ENCODE results near the gene CACNG3.
A peak's percentile ranks its signal among the peaks of the same experiment; 100 is the strongest.
"Not testable (repeated sequence)": the region's sequence is repeated elsewhere in the genome, so short reads cannot be mapped to it uniquely, and the experiment has no call there.

Gene CACNG3

DNA sequence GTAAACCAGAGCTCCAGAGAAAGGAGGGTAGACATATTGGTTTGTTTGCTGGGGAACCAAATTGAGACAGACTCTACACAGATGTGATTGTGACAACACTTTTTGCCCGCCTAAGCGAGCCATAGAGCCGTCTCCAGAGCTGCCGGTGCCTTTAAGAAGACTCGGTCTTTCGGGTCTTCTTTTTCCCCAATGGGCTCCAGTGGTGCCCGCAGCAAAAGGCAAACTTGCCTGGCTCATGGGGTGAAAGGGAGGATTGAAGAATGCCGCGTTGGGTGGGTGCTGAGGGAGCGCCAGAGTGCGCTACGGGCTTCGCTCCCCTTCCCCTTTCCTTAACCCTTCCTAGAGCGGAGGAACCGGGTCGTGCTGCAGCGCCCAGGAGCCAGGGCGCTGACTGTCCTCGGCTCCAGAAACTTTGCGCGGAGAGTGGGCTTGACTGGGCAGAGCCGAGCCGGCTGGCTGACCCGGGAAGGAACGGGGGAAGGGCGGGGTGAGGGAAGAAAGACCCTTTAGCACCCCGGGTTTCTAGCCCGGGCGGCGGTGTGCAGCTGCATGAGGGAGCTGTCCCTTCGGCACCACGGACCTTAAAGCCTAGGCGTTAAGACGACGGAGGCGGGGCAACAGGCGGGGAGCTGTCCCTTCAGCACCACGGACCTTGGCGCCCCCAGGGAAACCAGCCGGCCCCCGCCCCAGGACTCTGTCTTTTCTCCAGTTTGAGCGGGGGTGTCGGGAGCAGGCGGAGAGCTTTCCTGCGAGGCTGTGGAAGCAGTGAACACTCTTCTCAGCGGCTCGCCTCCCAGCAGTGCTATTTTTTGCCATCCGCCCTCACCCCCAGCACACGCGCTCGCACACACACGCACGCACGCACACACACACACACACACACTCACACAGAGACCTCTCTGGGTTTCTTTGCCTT lies at the start of gene CACNG3:
CACNG3 (plus strand) TSS at position 880 of the 916 bp plus-strand sequence. CDS start 420 bp downstream, outside the sequence.
- peak; percentile 93 for DNase-seq

DNA sequence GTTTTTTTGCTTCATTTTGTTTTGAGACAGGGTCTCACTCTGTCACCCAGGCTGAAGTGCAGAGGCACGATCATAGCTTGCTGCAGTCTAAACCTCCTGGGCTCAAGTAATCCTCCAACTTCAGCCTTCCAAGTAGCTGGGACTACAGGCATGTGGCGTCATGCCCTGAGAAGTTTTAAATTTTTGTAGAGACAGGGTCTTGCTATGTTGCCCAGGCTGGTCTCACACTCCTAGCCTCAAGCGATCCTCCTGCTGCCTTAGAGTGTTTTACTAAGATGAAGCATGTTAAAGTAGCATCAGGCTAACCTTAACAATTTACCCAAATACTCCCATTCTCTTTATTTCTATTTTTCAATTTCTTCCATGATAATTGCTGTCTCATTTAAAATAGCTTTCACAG lies 49.2 kb upstream of the CACNG3 start:
- DNase-seq = no peak

DNA sequence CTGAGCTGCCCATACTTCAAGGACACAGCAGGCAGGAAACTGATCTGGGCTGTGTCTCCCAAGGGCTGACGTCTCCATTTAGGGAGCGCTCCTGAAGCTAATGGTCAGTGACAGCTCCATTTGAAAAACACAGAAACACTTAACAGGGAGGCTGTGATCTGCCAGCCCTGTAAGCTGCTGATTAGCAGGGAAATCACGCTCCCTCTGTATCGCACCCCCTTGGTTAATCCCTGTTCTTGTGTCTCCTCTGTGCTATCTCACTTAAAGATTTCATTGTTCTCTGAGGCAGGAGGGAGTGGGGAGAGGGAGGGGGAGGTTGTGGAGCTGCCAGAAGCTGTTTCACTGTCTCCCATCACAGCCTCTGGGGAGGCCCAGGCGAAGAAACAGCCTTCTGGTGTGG lies 47.4 kb upstream of the CACNG3 start:
- no peak for DNase-seq

- no peak for DNase-seq
Measured at GRCh38 chr16:24214992-24215391, 41.1 kb upstream of the CACNG3 start.

DNA sequence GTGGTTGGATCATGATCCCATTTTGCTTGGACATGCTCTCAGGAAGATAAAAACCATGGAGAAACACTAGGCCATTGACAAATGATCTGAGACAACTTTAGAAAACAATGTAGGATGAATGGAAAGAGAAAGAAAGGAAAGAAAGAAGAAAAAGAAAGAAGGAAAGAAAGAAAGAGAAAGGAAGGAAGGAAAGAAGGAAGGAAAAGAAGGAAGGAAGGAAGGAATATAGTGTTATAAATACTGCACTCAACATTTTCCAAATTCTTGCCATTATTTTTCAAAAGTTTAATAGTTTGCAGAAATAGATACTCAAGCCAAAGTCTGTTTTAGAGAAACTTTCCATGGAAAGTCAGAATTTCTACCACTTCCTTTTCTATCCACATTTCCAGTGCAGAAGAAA lies 39.2 kb upstream of the CACNG3 start:
- no peak for DNase-seq

DNA sequence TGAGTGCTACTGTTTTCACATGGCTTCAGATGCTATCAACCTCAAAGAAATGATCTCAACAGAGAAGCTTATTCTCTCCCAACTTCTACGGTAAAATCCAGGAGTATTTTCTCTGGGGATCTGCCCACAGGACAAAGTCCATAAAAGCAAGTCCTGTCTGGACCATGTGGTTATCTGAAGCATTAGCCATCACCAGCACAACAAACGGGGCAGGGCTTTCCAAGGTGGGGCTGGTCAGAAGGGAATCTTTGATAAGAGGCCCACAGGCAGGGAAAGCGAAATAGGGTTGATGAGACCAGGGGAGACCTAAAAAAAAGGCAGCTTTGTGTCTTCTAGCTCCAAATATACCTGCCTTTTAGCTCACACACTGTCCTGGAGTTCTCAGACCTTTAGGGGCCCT lies 38.7 kb upstream of the CACNG3 start:
- peak; percentile 78 for DNase-seq

- no peak for DNase-seq
Measured at GRCh38 chr16:24218299-24218698, 37.8 kb upstream of the CACNG3 start.

DNA sequence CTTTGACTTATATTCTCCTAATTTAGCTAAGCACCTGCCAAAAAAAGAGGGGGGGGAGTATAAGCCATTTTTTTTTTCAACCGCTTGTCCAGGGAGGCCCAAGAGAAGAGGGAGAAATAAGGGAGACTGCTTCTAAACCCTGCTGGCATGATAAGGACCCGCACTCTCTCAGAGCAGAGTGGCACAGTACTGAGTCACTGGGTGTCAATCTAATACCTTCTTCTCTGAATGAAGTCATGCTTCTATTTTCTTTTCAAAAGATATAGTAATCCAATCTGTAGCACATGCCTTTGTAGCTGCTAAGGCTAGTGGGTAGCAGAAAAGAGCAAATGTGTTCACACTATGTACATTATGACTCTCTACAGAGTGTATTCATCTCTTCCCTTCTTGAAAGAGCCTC lies 34.9 kb upstream of the CACNG3 start:
- DNase-seq = no peak

DNA sequence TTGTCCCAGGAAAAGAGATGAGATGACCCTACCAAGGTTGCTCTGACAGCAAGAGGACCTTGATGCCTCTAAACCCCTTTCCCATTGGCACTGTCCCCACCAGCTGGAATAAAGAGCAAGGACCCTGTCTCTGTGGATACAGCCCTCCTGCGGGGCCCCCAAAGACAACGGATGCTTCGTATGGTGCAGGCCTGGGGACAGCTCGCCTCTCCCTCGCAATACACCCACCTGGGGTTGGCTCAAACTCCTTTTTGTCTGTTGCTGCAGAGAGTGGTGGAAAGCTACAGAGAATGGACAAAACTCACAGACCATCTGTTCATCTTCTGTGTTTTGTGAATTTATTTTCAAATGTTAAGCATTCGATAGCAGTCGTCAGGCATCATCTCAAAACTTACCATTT lies 27.6 kb upstream of the CACNG3 start:
- no peak for DNase-seq

GRCh38 chr16:24232936-24233335 lies 23.2 kb upstream of the CACNG3 start:
- DNase-seq = no peak

- no peak for DNase-seq
Measured at GRCh38 chr16:24234737-24235136, 21.4 kb upstream of the CACNG3 start.

DNA sequence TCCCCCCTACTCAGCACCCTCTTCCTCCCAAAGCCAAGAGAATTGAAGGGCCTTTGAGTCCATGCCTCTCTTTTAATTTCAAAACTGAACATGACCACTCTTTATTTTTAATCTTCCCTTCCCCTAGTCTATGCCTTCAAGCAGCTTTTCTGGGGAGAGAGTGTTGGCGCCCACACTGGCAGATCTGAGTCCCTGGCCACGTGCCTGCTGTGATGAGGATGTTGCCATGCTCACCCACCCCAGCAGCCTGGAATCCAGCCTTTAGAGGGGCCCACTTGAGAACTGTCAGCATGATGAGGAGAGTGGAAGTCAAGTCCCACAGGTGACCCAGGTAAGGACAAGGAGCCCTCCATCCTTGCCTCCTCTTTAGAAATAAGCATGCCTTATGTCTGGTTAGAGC lies 20.3 kb upstream of the CACNG3 start:
- no peak for DNase-seq

DNA sequence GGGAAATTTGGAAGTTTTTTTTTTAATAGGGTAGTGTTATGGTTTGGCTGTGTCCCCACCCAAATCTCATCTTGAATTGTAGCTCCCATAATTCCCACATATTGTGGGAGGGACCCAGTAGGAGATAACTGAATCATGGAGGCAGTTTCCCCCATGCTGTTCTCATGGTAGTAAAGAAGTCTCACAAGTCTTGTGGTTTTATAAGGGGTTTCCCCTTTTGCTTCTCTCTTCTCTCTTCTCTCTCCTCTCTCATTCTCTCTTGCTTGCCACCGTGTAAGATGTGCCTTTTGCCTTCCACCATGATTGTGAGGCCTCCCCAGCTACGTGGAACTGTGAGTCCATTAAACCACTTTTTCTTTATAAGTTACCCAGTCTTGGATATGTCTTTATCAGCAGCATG lies 17.3 kb upstream of the CACNG3 start:
- DNase-seq = not testable (repeated sequence)

- DNase-seq = no peak
Measured at GRCh38 chr16:24246911-24247607, 9.1 kb upstream of the CACNG3 start.

DNA sequence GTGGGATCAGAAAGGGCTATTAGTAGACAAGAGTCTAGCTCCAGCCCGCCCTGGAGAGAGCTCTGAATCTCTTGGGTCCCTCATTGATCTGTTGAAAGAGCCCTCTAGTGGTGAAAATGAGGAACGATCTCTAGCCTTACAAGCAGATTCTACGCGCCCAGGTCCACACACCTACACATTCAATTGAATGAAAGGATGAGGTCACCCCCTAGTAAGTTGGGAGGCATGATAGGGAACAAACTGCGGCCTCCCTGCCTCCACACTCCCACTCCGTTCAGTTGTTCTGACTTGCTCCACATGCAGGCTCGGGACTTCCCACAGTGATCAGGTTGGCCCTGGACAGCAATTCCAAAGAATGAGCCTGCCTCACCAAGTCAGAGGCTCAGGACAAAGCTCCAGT lies 2.9 kb upstream of the CACNG3 start:
- peak; percentile 84 for DNase-seq

DNA sequence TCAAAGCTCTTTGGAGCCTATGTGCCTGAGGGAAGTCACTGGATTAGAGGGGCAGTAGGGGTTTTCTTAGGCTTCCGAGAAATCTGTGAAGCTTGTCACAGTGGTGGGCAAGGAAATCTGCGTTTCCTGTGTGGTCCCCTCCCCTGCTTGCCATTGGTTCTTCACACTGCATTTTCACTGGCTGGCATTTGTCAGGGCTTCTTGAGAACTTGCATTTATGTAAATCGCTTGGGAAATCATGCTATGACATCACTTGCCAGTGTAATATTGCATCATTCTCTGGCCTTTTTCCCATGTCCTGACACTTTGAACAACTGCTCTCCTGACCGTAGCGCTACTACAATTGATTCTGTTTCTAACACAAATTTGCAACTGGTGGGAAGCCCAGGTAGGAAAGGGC lies 1.8 kb downstream of the CACNG3 start:
- no peak for DNase-seq

DNA sequence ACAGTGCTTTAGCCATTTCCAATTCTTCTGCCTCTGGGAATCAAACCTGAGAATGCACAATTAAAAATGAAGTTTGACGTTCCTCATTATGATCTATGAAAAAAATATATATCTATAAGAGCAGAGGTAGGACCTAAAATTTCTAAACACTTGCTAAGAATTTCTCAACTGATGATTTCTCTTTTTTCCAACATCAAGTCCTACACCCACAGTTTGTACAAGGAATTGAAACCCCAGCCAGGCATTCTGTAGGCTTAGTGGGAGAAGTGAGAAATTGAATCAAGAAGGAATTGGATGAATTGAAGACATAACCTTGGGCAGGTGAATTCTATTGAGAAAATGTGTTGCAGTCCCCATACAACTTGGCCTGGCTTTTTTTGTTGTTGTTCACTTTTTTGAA lies 2.7 kb downstream of the CACNG3 start:
- DNase-seq = no peak

DNA sequence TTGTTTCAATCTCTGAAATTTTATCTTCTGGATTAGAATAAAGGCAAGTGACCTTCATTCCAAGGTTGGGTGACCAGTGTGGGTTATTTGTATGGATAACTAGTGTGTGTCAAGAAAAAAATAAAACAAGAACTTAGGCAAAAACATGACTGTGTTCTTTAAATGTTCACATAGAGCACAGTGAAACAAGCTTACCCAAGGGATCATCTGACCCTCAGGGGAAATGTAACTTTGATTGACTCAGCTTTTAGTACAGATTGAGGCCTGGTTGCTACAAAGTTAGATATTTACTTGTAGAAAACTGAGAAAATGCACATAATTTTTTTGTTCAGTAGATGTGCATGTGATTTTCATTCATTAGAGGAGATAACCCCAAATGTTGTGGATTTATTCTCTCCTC lies 6.7 kb downstream of the CACNG3 start:
- no peak for DNase-seq

DNA sequence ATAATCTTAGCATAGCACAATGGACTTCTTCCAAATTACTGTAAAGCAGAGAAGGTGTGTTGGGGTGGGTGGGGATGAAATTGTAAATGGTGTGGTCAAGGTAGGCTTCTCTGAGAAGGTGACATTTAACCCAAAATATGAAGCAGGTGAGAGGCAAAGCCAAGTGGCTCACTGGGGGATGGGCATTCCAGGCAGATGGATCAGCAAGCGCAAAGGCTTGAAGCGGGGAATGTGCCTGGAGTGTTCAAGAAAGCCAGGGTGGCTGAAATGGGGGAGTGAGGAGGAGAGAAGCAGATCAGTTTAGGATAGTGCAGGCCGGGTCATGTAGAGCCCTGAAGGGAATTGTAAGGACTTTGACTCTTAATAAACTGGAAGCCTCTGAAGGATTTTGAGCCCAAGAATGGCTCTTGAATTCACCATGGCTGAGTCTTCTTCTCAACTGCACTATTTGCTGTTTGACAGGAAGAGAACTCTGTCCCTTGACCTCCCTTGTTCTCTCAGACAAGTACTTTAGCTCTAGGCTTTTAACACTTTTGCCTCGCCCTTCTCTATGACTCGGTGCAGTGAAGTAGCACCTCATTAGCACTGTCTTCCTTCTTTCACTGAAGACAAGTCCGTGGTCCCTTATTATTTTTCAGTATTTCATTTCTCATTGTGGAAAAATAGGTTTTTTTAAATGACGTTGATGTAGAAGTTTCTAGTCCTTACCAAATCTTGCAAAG lies 14.7 kb downstream of the CACNG3 start:
- no peak for DNase-seq

- DNase-seq = no peak
Measured at GRCh38 chr16:24272379-24272778, 16.2 kb downstream of the CACNG3 start.

DNA sequence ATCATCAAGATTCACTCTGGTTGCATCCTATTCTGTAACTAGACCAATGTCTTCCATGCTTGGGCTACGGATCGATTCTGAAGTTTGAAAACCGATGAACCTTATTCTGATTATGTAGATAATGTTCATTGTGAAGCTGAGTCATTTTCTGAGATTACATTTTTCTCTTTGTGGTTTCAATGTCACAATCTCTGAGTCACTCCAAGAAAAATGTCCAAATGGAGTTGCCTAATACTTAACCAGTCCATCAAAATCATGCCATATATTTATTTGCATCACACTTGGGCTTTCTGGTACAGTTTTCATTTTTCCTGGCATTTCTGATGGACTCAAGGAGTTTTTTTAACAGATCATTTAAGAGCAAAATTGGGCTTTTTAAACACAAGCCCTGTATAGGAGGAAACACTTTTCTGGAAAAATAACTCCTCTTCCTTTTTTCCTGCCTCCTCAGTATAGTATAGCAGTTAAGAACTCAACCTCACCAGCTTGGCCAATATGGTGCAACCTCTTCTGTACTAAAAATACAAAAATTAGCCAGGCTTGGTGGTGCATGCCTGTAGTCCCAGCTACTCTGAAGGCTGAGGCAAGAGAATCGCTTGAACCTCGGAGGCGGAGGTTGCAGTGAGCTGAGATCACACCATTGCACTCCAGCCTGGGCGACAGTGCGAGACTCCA lies 17.5 kb downstream of the CACNG3 start:
- DNase-seq = no peak

DNA sequence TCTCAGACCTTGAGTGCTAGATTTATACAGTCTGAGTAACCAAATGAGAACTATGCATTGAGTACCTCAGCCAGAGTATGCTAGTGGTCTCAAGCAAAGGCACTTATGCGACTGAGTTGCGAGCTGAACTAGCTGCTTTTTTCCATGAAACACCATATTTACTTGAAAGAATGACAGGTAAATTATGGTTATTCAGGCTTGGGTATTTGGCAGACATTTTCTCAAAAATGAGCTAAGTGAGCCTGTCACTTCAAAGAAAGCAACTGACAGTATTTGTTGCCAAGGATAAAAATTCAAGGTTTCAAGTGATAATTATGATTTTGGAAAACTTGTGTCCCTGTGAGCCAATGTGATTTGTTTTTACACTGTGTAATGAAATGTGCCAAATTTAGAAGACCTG lies 19.3 kb downstream of the CACNG3 start:
- DNase-seq = no peak

GRCh38 chr16:24279982-24280515 lies 23.9 kb downstream of the CACNG3 start:
- DNase-seq = no peak

Measured in hematopoietic multipotent progenitor cell treated with erythropoietin and hydrocortisone succinate and interleukin-3 and kit ligand, for 6 days (in vitro differentiated cells).